ENCODE measurements around the gene NFASC.

NFASC gene

GRCh38 chr1:204891860-204892259 is 21.2 kb downstream of the NFASC start:
- no peak for DNase-seq

- no peak for DNase-seq
These were observed 23.4 kb downstream of the NFASC start for GRCh38 chr1:204894031-204894430.

GRCh38 chr1:204894606-204895005 is 23.9 kb downstream of the NFASC start:
- no peak for DNase-seq

GRCh38 chr1:204896023-204896422 is 25.4 kb downstream of the NFASC start:
- DNase-seq = no peak

- DNase-seq = no peak
These were observed 26.3 kb downstream of the NFASC start for GRCh38 chr1:204896787-204897469.

- DNase-seq = no peak
These were observed 30.1 kb downstream of the NFASC start for GRCh38 chr1:204900721-204901120.

GRCh38 chr1:204902671-204903070 is 32.0 kb downstream of the NFASC start:
- no peak for DNase-seq

GRCh38 chr1:204904228-204904810 is 33.7 kb downstream of the NFASC start:
- DNase-seq = no peak

- no peak for DNase-seq
These were observed 38.4 kb downstream of the NFASC start for GRCh38 chr1:204909109-204909508.

- DNase-seq = no peak
These were observed 45.3 kb downstream of the NFASC start for GRCh38 chr1:204915861-204916495.

- no peak for DNase-seq
These were observed 47.1 kb downstream of the NFASC start for GRCh38 chr1:204917802-204918201.

- DNase-seq = no peak
These were observed 49.8 kb downstream of the NFASC start for GRCh38 chr1:204920511-204920910.

GRCh38 chr1:204920967-204921366 is 50.3 kb downstream of the NFASC start:
- DNase-seq = no peak

GRCh38 chr1:204921855-204922516 is 51.3 kb downstream of the NFASC start:
- no peak for DNase-seq

GRCh38 chr1:204923201-204923600 is 52.5 kb downstream of the NFASC start:
- DNase-seq = no peak

- no peak for DNase-seq
These were observed 53.0 kb downstream of the NFASC start for GRCh38 chr1:204923626-204924012.

GRCh38 chr1:204924013-204924759 is 53.5 kb downstream of the NFASC start:
- DNase-seq = no peak

- DNase-seq = no peak
These were observed 55.0 kb downstream of the NFASC start for GRCh38 chr1:204925701-204926100.

GRCh38 chr1:204927673-204928641 is 57.3 kb downstream of the NFASC start:
- DNase-seq = no peak

- DNase-seq = no peak
These were observed 58.2 kb downstream of the NFASC start for GRCh38 chr1:204928671-204929486.
